SKM-1 (cell line): Measurements from ENCODE around the gene GJB6.

Experiments used
- DNase-seq: peaks from one replicate; lab custom pipeline; 2025; ENCODE audit not compliant: unreplicated experiment; lab: John Stamatoyannopoulos, UW

The GJB6 gene

DNA sequence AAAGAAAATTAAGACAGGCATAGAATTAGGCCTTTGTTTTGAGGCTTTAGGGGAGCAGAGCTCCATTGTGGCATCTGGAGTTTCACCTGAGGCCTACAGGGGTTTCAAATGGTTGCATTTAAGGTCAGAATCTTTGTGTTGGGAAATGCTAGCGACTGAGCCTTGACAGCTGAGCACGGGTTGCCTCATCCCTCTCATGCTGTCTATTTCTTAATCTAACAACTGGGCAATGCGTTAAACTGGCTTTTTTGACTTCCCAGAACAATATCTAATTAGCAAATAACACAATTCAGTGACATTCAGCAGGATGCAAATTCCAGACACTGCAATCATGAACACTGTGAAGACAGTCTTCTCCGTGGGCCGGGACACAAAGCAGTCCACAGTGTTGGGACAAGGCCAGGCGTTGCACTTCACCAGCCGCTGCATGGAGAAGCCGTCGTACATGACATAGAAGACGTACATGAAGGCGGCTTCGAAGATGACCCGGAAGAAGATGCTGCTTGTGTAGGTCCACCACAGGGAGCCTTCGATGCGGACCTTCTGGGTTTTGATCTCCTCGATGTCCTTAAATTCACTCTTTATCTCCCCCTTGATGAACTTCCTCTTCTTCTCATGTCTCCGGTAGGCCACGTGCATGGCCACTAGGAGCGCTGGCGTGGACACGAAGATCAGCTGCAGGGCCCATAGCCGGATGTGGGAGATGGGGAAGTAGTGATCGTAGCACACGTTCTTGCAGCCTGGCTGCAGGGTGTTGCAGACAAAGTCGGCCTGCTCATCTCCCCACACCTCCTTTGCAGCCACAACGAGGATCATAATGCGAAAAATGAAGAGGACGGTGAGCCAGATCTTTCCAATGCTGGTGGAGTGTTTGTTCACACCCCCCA is 43.2 kb downstream of the GJB6 start:
- DNase-seq = peak; percentile 10

DNA sequence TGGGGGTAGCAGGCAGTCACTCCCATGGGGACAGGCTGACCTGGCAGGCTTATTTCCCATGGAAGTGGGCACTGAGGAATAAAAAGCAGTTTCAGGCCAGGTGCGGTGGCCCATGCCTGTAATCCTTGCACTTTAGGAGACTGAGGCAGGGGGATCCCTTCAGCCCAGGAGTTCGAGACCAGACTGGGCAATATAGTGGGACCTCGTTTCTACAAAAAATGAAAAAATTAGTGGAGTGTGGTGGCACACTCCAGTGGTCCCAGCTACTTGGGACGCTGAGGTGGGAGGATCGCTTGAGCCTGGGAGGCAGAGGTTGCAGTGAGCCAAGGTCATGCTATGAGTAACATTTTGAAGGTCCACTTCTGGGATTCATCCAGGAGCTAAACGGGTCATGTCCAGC is 45.3 kb downstream of the GJB6 start:
- DNase-seq = no peak

DNA sequence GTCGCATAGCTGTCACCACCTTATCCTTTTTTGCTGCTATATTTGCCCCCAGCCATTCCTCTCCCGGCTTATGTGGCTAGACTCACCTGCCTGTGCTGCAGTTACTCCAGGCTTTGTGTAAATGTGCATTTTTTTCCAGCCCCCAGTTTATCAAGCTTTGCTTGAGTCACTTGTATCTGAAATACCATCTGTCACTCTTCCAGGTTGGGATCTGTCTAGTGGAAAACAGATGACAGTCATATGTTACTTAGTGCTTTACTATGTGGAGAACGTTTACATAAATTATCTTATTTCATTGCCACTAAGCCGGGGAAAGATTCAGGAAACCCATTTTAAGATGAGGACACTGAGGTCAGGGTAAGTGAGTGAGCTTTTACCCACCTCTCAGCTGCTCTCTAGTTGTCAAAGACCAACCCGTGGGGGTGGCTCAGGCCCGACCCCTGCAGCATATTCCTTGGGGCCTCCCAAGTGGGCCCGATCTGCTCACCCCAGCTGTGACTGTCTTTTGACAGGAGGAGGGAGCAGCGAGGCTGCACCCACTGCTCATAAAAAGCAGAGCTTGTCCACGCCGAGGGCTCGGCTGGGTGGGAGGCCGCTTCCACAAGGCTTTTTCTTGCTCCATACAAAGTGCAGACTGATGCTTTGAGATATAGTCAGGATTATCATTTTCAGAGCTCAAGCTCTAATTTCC is 46.6 kb downstream of the GJB6 start:
- DNase-seq = no peak

DNA sequence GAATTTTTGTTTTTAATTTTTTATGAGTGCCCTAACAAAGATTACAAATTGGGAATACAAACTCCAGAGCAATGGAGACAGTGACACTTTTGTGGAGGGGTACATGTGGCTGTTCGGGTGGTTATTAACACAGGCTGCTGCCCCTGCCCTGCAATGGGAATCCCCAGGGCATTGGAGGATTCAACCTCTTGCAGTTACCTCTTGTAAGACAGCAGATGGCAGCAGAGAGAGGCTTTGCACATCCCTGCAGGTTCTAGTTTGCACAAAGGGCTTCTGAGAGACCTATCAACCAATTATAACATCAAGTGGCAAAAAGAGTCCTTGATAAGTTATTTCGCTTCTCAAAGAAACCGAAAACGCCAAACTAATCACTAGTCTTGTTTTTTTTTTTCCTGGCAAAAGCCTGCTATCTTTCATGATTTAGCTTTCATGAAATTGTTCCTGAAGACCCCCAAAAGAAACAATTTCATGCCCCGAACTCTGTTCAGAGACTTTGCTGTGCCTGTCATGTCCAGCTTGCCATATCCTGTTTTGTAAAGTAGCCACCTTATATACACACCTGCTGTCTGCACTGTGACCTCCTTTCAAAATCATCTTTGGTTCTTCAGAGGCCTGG is 49.8 kb downstream of the GJB6 start:
- peak; percentile 57 for DNase-seq

DNA sequence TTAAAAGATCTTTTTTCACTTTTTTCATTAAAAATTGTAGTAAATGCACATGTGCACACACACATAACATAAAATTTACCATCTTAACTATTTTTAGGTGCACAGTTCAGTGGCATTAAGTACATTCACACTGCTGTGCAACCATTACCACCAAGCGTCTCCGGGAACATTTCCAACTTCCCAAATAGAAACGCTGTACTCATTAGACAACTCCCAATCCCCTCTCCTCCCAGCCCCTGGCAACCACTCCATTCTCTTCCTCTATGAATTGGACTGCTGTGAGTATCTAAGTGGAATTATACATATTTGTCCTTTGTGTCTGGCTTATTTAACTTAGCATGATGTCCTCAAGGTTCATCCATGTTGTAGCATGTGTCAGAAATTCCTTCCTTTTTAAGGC is 50.9 kb downstream of the GJB6 start:
- DNase-seq = no peak

DNA sequence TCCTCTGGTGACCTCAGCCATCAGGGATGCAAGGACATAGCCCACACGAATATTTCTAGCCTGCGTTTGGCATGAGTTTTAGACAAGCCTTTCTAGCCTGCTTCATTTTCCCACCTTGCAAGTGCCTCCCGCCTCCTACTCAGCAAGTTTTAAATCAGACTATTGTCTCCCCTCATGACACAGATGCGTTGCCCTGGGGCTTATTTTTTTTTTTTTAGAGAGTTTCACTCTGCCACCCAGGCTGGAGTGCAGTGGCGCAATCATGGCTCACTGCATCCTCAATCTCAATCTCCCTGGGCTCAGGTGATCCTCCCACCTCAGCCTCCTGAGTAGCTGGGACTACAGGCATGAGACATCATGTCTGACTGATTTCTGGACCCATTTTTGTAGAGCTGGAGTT is 54.0 kb downstream of the GJB6 start:
- no peak for DNase-seq

DNA sequence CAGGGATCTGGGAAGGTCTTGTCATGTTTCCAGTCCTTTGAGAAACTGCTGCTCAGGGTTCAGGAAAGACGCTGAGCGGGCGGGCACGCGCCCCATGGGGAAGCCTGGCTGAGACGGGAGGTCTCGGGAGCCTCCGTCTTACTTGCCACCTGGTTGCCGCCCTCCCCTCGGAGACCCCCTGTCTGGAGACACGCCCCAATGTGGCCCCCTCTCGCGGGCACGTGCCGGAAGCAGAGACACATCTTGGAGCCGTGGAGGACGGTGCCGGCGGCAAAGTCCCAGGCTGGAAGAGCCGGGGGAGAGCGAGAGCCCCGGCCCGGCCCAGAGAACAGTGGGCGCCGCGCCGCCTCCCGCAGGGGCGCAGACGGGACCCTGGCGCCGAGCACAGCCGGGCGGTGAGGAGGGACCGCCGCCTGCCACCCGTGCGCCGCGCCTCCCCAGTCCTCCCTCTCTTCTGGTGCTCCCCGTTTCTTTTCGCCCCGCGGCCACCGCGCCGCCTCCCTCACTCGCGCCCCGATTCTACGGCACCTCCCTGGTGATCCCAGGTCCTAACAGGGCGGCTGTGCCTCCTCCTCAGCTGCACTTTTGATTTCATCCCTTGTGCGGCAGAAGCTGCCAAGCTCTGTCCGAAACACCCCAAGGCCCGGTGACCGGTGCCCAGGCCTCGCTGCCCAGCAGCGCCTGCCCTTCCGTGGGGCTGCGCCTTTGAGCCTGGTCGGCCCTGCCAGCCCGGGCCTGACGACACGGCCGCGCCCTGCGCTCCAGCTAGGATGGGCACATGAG is 54.9 kb downstream of the GJB6 start:
- no peak for DNase-seq

DNA sequence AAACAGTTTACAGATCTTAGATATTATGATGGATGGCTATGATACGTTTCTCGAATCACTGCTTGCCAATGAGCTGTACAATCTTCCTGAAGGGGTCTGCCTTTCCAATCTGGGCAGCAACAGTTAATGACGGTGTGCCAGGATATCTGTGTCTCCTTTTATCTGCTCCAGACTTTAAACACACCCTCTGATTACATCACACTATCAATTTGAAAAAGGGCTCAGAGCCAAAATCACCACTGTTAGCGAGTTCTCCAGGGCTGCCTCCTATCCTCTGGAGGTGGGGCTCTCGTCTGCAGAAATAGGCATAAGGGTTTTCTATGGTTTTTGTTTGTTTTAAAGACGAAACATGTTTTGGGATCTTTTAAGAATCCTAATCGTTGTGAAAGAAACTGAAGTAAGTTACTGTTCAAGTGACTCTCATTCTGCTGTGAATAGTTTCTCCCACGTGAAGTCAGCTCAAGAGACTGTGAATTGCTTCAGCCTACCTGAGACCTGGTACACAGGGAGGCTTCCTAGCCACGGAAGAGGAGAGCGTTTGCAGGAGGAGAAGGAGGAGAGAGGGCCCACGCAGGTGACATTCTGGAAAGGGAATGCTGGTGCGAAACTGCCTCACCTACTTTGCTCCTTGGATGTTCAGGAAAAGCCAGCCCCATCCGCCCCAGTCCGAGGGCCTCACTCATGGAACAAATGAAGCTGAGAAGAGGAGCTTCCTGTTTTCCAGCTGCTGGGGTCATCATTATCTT is 56.0 kb downstream of the GJB6 start:
- no peak for DNase-seq

DNA sequence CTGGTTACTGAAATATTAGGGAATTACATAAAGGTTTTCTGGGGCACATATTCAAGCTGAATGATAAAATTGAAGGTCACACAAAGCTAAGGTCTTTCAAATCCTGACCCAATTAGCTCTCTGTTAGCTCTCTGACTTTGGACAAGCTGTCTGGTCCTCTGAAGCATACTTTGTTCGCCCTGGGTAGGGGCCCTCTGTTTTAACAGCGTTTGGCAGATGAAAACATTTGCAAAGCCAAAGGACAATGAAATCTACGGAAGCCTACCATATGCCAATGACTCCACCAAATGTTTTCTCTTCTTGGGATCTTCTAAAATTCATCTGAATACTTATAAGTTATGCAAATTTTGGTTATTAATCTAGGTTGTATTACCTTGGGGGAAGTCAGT is 56.7 kb downstream of the GJB6 start:
- DNase-seq = no peak

DNA sequence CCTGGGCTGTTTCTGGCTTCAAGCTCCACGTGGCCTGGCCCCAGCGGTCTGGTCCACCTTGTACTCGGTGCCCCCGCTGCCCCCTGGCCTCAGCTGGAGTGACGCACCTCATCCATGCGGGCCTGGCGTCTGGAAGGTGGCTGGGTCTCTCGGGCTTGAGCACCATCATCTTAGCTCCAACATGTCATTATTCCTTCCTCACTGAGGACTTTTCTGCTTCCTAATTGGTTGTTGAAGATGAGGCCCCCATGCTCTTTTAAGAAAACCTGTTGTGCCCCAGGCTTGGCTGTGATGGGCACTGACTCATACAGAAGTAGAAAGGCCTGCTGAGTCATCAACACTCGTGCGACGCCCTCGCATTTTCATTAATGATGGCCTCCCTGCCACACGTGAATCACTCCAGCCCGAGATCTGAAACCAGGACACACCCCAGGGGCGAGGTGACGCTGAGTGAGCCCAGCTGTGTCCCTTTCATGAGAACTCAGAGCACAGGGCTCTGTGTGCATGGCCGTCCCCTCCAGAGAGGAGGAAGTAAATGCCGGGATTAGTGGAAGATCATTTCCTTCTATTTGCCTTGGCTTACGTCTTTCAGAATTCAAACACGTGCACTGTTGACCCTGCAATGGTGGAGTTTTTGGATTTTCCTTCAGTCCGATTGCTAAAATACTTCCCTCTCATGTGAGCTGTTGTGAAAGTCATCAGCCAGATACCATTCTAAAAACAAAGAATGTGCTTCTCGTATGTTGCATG is 57.3 kb downstream of the GJB6 start:
- DNase-seq = no peak

DNA sequence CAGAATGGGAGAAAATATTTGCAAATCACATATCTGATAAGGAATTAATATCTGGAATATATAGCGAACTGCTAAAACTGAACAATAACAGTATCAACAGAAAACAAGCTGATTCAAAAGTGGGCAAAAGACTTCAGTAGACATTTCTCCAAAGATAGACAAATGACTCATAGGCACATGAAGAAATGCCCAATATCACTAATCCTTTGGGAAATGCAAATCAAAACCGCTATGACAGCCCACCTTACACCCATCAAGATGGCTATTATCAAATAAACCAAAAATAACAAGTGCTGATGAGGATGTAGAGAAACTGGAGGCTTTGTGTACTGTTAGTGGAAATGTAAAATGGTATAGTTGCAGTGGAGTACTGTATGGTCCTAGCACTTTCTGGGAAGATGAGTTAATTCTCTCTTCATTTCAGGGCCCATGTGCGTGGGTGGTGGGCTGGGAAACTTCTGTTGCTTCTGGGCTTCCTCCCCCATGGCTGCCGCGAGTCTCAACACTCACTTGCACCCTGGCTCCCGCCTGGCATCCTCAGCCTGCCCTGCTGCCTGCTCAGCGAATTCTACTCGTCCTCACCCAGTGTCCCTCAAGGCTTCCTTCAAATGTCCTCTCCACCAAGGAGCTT is 58.9 kb downstream of the GJB6 start:
- DNase-seq = no peak
